ENCODE data around the gene FBXW8.

The FBXW8 gene

DNA sequence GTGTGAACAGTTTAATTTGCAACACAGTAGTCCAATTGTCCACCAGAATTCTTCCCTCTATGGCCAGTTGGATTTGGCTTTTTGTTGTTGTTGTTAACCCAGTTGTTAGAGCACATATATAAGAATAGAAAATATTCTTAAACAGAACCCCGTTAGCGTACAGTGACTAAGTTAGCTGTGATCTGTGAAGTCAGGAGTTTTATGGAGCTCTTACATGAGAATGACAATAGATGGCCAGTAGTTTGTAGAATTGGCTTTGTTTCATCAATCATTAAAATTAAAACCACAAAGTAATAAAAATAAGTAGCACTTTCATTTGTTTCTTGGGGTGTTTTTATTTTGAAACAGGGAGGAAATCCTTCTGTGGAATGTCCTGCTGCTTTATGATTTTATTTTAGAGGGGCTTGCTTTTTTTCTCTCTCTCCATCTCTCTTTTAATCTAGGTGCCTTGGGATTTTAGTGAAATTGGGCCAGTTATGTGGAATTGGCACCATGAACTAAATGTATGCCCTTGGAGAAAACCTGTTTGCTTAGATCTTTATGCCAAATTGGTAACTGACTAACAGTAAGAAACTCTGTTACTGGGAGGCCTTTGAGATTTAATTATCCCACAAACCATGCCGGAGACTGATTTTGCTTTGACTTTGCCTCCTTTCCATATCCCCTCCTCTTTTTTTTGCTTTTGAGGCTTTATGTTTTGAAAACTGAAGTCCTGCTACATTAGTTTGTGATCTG, 22.9 kb downstream of the FBXW8 start:
- no peak for DNase-seq (ENCODE audit: insufficient read length, low spot score)
- TF ChIP-seq PAX5 (IDR thresholded peaks at IDR 0.05; ENCODE audit: insufficient read depth, low read length, severe bottlenecking): no peak
- TF ChIP-seq POU2F2 (IDR thresholded peaks at IDR 0.05; ENCODE audit: low read depth, low read length): no peak
- no peak for TF ChIP-seq TAF1 (IDR thresholded peaks at IDR 0.05; ENCODE audit: low read depth, low read length)
- TF ChIP-seq POLR2AphosphoS5 (IDR thresholded peaks at IDR 0.05; ENCODE audit: low read depth, low read length): no peak
- TF ChIP-seq SPI1 (IDR thresholded peaks at IDR 0.05; ENCODE audit: low read depth, low read length): no peak
- TF ChIP-seq POLR2A (IDR thresholded peaks at IDR 0.05; ENCODE audit: low read depth, low read length): no peak
- no peak for FAIRE-seq

DNA sequence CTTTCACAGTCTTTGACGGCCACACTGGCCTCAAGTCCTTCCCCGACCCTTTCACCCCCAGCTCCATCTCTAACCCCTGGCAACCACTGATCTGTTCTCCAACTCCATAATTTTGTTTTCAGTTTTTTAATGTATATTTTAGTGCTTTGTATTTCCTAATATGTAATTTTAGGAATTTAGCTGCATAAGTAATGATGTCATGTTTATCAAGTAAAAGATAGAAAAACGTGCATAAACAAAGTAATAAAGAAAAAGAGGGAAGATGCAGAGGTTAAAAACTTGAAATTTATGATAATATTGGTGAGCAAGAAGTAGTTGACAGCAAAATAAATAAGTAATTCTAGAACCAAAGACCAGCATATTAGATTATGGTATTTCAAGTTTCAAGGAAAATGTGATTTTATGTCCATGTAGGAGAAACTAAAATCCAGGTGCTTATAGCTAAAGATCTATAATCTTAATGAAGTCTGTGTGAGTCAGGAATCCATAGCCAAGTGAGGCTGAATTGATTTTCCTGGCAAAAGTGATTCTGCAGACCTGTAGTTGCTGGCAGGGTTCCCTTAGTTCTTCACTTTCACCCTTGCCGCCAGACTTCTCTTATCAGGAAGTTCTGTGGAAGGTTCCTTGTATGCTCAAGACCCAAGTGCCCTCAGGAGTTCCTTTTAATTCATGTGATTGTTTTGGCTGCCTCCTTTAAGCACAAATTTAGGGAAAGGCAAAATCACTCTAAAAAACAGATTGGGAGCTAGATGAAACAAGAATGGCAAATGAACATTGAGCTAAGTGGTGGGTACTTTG, 24.4 kb downstream of the FBXW8 start:
- DNase-seq (ENCODE audit: insufficient read length, low spot score) (no peak), FAIRE-seq (no peak)
- no peak for TF ChIP-seq POLR2A (IDR thresholded peaks at IDR 0.05; ENCODE audit: low read depth, low read length)

DNA sequence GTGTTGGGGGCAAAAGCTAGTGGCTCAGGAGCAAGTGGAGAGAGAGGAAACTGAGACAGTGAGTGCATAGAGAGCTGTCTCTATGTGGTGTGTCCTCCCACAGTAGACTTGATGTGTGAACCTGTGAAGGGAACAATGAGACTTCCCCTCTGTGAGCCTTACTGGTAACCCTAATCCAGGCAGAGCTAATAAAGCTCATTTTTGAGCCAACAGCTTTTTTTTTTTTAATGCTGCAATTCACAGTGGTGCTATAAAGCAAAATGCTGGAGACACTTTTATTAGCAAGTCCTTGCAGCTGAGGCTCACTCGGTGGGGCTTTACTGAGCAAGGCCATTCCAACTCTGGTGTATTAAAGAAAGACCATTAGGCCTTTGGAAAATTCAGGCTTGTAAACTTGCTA, 26.9 kb downstream of the FBXW8 start:
- TF ChIP-seq SPI1 (IDR thresholded peaks at IDR 0.05; ENCODE audit: low read depth, low read length) (no peak), POLR2A (IDR thresholded peaks at IDR 0.05; ENCODE audit: low read depth, low read length) (no peak), PAX5 (IDR thresholded peaks at IDR 0.05; ENCODE audit: insufficient read depth, low read length, severe bottlenecking) (no peak), POU2F2 (IDR thresholded peaks at IDR 0.05; ENCODE audit: low read depth, low read length) (no peak), POLR2AphosphoS5 (IDR thresholded peaks at IDR 0.05; ENCODE audit: low read depth, low read length) (no peak), TAF1 (IDR thresholded peaks at IDR 0.05; ENCODE audit: low read depth, low read length) (no peak)
- FAIRE-seq (no peak), DNase-seq (ENCODE audit: insufficient read length, low spot score) (no peak)

DNA sequence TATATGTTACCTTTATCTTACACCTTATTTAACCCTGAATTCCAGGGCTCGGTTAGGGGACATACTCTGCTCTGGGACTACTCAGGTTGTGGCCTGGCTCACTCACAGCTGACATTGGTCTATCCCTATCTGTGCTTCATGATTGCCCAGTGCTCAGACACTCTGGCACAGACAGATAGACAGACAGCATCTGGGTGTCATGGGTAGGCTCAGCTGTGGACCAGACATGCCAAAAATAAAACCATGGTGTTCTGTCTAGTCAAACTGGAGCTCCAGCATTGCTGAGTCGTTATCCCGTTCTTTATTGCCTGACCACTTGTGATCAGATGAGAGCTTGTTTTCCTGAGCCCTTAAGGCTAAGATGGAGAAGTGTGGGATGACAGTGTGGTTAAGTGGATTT, 29.0 kb downstream of the FBXW8 start:
- DNase-seq (ENCODE audit: insufficient read length, low spot score): no peak
- no peak for TF ChIP-seq POU2F2 (IDR thresholded peaks at IDR 0.05; ENCODE audit: low read depth, low read length)
- TF ChIP-seq PAX5 (IDR thresholded peaks at IDR 0.05; ENCODE audit: insufficient read depth, low read length, severe bottlenecking): no peak
- TF ChIP-seq TAF1 (IDR thresholded peaks at IDR 0.05; ENCODE audit: low read depth, low read length): no peak
- no peak for TF ChIP-seq POLR2A (IDR thresholded peaks at IDR 0.05; ENCODE audit: low read depth, low read length)
- TF ChIP-seq POLR2AphosphoS5 (IDR thresholded peaks at IDR 0.05; ENCODE audit: low read depth, low read length): no peak
- no peak for TF ChIP-seq SPI1 (IDR thresholded peaks at IDR 0.05; ENCODE audit: low read depth, low read length)
- FAIRE-seq: no peak

DNA sequence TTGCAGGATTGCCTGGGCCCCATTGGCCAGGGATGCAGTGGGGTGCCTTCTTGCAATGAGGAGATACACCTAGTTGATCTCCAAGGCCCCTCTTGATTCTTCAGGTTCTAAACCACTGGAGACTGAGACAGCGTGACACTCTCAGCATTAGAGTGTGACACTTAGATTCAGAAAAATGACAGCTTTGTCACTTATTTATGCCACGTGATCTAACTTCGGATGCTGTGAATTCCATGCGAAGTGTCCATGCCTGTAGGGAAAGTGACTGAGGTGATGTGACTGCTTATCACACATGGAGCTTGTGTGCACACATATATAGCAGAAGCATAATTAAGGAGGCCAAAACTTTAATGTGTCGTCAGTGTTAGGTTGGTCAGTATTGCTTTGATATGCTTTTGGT, 30.4 kb downstream of the FBXW8 start:
- DNase-seq (ENCODE audit: insufficient read length, low spot score) (no peak), FAIRE-seq (no peak)
- TF ChIP-seq POLR2A (IDR thresholded peaks at IDR 0.05; ENCODE audit: low read depth, low read length) (no peak), SPI1 (IDR thresholded peaks at IDR 0.05; ENCODE audit: low read depth, low read length) (no peak), POU2F2 (IDR thresholded peaks at IDR 0.05; ENCODE audit: low read depth, low read length) (no peak), TAF1 (IDR thresholded peaks at IDR 0.05; ENCODE audit: low read depth, low read length) (no peak), PAX5 (IDR thresholded peaks at IDR 0.05; ENCODE audit: insufficient read depth, low read length, severe bottlenecking) (no peak), POLR2AphosphoS5 (IDR thresholded peaks at IDR 0.05; ENCODE audit: low read depth, low read length) (no peak)

DNA sequence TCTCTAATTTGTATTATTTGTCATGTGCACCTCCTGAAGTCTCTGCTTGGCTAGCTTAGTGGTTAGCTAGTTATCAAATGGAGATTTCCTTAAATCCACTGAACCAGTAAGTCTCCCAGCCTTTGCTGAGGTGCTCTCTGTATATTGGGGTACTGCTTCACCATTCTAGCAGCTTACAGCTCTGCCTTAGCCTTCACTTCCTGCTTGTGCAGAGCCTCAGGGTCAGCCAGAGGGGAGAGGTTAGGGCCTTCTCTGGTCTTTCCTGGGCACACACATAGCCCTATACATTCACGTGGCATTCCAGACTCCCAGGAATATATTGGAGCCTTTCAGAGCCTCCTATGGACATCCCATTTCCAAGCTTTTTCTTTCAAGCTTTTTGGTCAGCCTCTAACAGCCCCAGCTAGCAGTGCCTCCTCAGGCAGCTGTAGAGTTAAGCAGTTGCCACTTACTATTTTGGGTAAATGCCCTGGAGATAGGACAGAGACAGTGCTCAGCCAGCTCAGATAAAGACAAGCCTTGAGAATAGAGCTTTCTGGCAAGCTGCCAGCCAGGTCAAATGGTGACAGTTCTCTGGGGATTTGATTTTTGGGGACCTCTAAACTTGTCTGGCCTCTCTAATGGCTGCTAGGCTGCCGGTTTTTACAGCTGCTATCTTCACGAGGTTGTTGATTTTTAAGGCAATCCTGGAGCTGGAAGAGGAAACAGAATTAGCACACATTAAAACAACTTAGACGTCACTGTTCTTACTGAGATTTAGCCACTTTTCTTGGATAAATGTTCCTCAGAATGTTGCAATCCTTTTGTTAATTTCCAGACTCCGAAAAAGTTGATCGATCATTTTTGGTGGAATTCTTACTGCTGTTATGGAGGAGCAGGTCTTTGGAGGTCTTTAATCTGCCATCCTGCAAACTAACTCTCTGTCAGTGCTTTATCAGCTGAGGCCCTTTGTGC, 32.9 kb downstream of the FBXW8 start:
- FAIRE-seq (no peak), DNase-seq (ENCODE audit: insufficient read length, low spot score) (no peak)
- TF ChIP-seq POU2F2 (IDR thresholded peaks at IDR 0.05; ENCODE audit: low read depth, low read length) (no peak), PAX5 (IDR thresholded peaks at IDR 0.05; ENCODE audit: insufficient read depth, low read length, severe bottlenecking) (no peak), POLR2A (IDR thresholded peaks at IDR 0.05; ENCODE audit: low read depth, low read length) (no peak), POLR2AphosphoS5 (IDR thresholded peaks at IDR 0.05; ENCODE audit: low read depth, low read length) (no peak), SPI1 (IDR thresholded peaks at IDR 0.05; ENCODE audit: low read depth, low read length) (no peak), TAF1 (IDR thresholded peaks at IDR 0.05; ENCODE audit: low read depth, low read length) (no peak)

- FAIRE-seq: no peak
- DNase-seq (ENCODE audit: insufficient read length, low spot score): no peak
- no peak for TF ChIP-seq POLR2AphosphoS5 (IDR thresholded peaks at IDR 0.05; ENCODE audit: low read depth, low read length)
- TF ChIP-seq PAX5 (IDR thresholded peaks at IDR 0.05; ENCODE audit: insufficient read depth, low read length, severe bottlenecking): no peak
- no peak for TF ChIP-seq POU2F2 (IDR thresholded peaks at IDR 0.05; ENCODE audit: low read depth, low read length)
- no peak for TF ChIP-seq SPI1 (IDR thresholded peaks at IDR 0.05; ENCODE audit: low read depth, low read length)
- no peak for TF ChIP-seq POLR2A (IDR thresholded peaks at IDR 0.05; ENCODE audit: low read depth, low read length)
- no peak for TF ChIP-seq TAF1 (IDR thresholded peaks at IDR 0.05; ENCODE audit: low read depth, low read length)
Measured at GRCh38 chr12:116945886-116946550, 35.3 kb downstream of the FBXW8 start.

GRCh38 chr12:116948298-116948697, 37.5 kb downstream of the FBXW8 start:
- DNase-seq (ENCODE audit: insufficient read length, low spot score) (no peak), FAIRE-seq (no peak)
- no peak for TF ChIP-seq PAX5 (IDR thresholded peaks at IDR 0.05; ENCODE audit: insufficient read depth, low read length, severe bottlenecking)
- TF ChIP-seq TAF1 (IDR thresholded peaks at IDR 0.05; ENCODE audit: low read depth, low read length): no peak
- TF ChIP-seq POLR2AphosphoS5 (IDR thresholded peaks at IDR 0.05; ENCODE audit: low read depth, low read length): no peak
- TF ChIP-seq POLR2A (IDR thresholded peaks at IDR 0.05; ENCODE audit: low read depth, low read length): no peak
- no peak for TF ChIP-seq POU2F2 (IDR thresholded peaks at IDR 0.05; ENCODE audit: low read depth, low read length)
- no peak for TF ChIP-seq SPI1 (IDR thresholded peaks at IDR 0.05; ENCODE audit: low read depth, low read length)
